GM12875 (cell line): ENCODE results near the gene SAE1.

Source experiments
- H3K4me3 ChIP-seq: one replicate; pipeline ENCODE4 v1.5.1; 2011; ENCODE audit warnings: low read depth, low read length, control low read depth
- CTCF ChIP-seq: IDR thresholded peaks from 2 replicates; pipeline ENCODE4 v1.5.1; 2011; ENCODE audit warnings: low read depth, mild to moderate bottlenecking, control low read depth, inconsistent platforms, low read length, moderate library complexity, borderline replicate concordance; ENCODE audit not compliant: insufficient read depth

SAE1 gene

GRCh38 chr19:47093841-47094240, 36.8 kb upstream of the SAE1 start:
- 0 out of 2 replicates have a peak, but pooled peaks have one; percentile 6 for TF ChIP-seq CTCF
- no peak overlapping the region for H3K4me3 ChIP-seq

- TF ChIP-seq CTCF: no peak
- no peak overlapping the region for H3K4me3 ChIP-seq
Observed at GRCh38 chr19:47094557-47095475, 35.8 kb upstream of the SAE1 start.

- TF ChIP-seq CTCF: no peak
- no peak overlapping the region for H3K4me3 ChIP-seq
Observed at GRCh38 chr19:47095476-47096099, 35.0 kb upstream of the SAE1 start.

GRCh38 chr19:47096100-47096704, 34.4 kb upstream of the SAE1 start:
- no peak overlapping the region for H3K4me3 ChIP-seq
- no peak for TF ChIP-seq CTCF

GRCh38 chr19:47096721-47097120, 33.9 kb upstream of the SAE1 start:
- H3K4me3 ChIP-seq: no peak overlapping the region
- no peak for TF ChIP-seq CTCF

- no peak overlapping the region for H3K4me3 ChIP-seq
- TF ChIP-seq CTCF: no peak
Observed at GRCh38 chr19:47097396-47098201, 33.0 kb upstream of the SAE1 start.
